H1 (cell line): ENCODE results near the gene OR10A6. TPM values are rescaled to one million over a fixed set of nuclear protein-coding genes. Genes with fewer than 3 reads are reported as not detected.
A peak's percentile ranks its signal among the peaks of the same experiment; 100 is the strongest.

Experiments
- CTCF ChIA-PET: fragments of 300-600 bp; sonication (Branson Sonifier 250); formaldehyde crosslinking; loops from one replicate; lab custom pipeline; 2021; ENCODE audit not compliant: partially characterized antibody; lab: Charles Lee
- POLR2A ChIA-PET: fragments of 300-600 bp; sonication (Branson Sonifier 250); formaldehyde crosslinking; loops from one replicate; lab custom pipeline; 2021; ENCODE audit warnings: inconsistent platforms; ENCODE audit not compliant: partially characterized antibody; lab: Charles Lee
- DNase-seq, 2 experiments: peaks; one replicate each; pipeline versions ENCODE4 v3.0.0 to v3.0.0-alpha.2; 2010 to 2022; ENCODE audit warnings: low spot score in 2 of 2, low read depth in 1 of 2, mixed read lengths in 1 of 2
- FAIRE-seq: peaks from 2 replicates; lab custom pipeline; 2011; peaks lifted over from hg19 to GRCh38; lab: Jason Lieb, UNC
- H2AFZ ChIP-seq: 2 replicates; pipeline ENCODE4 v1.8.1; 2012; ENCODE audit warnings: low read length, inconsistent platforms
- H2AK5ac ChIP-seq: 2 replicates; pipeline ENCODE4 v1.6.1; 2013; ENCODE audit warnings: low read depth, low read length
- H2BK120ac ChIP-seq: replicated peaks from 2 replicates; pipeline ENCODE3; 2013; ENCODE audit warnings: low read depth, low read length, inconsistent platforms
- H2BK12ac ChIP-seq: 2 replicates; pipeline ENCODE4 v1.6.1; 2013; ENCODE audit warnings: low read depth, low read length
- H2BK15ac ChIP-seq: 2 replicates; pipeline ENCODE4 v1.6.1; 2013; ENCODE audit warnings: low read length
- H2BK20ac ChIP-seq: 2 replicates; pipeline ENCODE4 v1.6.1; 2013; ENCODE audit warnings: low read length
- H2BK5ac ChIP-seq: 2 replicates; pipeline ENCODE4 v1.6.1; 2013; ENCODE audit warnings: low read depth, low read length
- H3K14ac ChIP-seq: 2 replicates; pipeline ENCODE4 v1.6.1; 2013; ENCODE audit warnings: inconsistent platforms; ENCODE audit not compliant: insufficient read length
- H3K18ac ChIP-seq: 2 replicates; pipeline ENCODE4 v1.6.1; 2013; ENCODE audit warnings: low read length; ENCODE audit errors: extremely low read depth
- H3K23ac ChIP-seq: 2 replicates; pipeline ENCODE4 v1.6.1; 2013; ENCODE audit warnings: inconsistent platforms; ENCODE audit not compliant: insufficient read length
- H3K23me2 ChIP-seq: 2 replicates; pipeline ENCODE4 v1.6.1; 2013; ENCODE audit warnings: low read depth, low read length
- H3K27ac ChIP-seq: 2 replicates; pipeline ENCODE4 v1.6.1; 2011; ENCODE audit warnings: low read depth, low read length, inconsistent platforms
- H3K27me3 ChIP-seq, 4 experiments: replicated peaks in 1 of 4; 1 replicate in 1 of 4; 2 replicates in 3 of 4; pipeline versions ENCODE4 v1.6.1 to v1.8.1; 2011 to 2013; ENCODE audit warnings: low read length in 3 of 4, mild to moderate bottlenecking in 3 of 4, inconsistent platforms in 2 of 4, mixed read lengths in 2 of 4, moderate library complexity in 1 of 4; ENCODE audit not compliant: control insufficient read depth in 3 of 4, insufficient read depth in 3 of 4; ENCODE audit errors: extremely low read depth in 1 of 4
- H3K36me3 ChIP-seq, 4 experiments: 2 replicates each; pipeline versions ENCODE4 v1.6.1 to v1.8.1; 2011 to 2013; ENCODE audit warnings: mild to moderate bottlenecking in 4 of 4, low read length in 3 of 4, moderate library complexity in 2 of 4, control low read depth in 1 of 4, inconsistent platforms in 1 of 4; ENCODE audit not compliant: insufficient read depth in 4 of 4, control insufficient read depth in 2 of 4
- H3K4ac ChIP-seq: replicated peaks from 2 replicates; pipeline ENCODE3; 2013; ENCODE audit warnings: low read length, low read depth, mixed read lengths, inconsistent platforms; ENCODE audit not compliant: insufficient read length
- H3K4me1 ChIP-seq, 4 experiments: replicated peaks in 1 of 4; 1 replicate in 1 of 4; 2 replicates in 3 of 4; pipeline versions ENCODE4 v1.6.1 to v1.8.1; 2011 to 2013; ENCODE audit warnings: low read length in 3 of 4, inconsistent platforms in 2 of 4, mixed read lengths in 1 of 4; ENCODE audit not compliant: insufficient read depth in 4 of 4, control insufficient read depth in 3 of 4
- H3K4me2 ChIP-seq, 2 experiments: 2 replicates each; pipeline versions ENCODE4 v1.6.1 to v1.8.1; 2011 to 2013; ENCODE audit warnings: low read depth in 2 of 2, low read length in 2 of 2, control low read depth in 1 of 2, inconsistent platforms in 1 of 2, mild to moderate bottlenecking in 1 of 2; ENCODE audit not compliant: insufficient read depth in 1 of 2
- H3K4me3 ChIP-seq, 4 experiments: fragments of 200-600, 300-600 bp in 1 of 4; sonication (generic), shearing (Covaris generic), sonication (Bioruptor Twin) in 1 of 4; 2 replicates each; pipeline versions ENCODE4 v1.5.1 to v1.8.1; 2011 to 2016; ENCODE audit warnings: low read length in 4 of 4, low read depth in 3 of 4, control low read depth in 2 of 4, inconsistent platforms in 2 of 4, mild to moderate bottlenecking in 2 of 4, mixed read lengths in 1 of 4, moderate library complexity in 1 of 4; ENCODE audit not compliant: insufficient read depth in 2 of 4; ENCODE audit errors: extremely low read depth in 1 of 4
- H3K56ac ChIP-seq: replicated peaks from 2 replicates; pipeline ENCODE3; 2013; ENCODE audit warnings: low read depth, mild to moderate bottlenecking, mixed read lengths, low read length, inconsistent platforms; ENCODE audit not compliant: insufficient read length
- H3K79me1 ChIP-seq: 2 replicates; pipeline ENCODE4 v1.6.1; 2013; ENCODE audit warnings: low read depth, low read length, control low read depth
- H3K79me2 ChIP-seq, 2 experiments: 2 replicates each; pipeline versions ENCODE4 v1.6.1 to v1.8.1; 2012 to 2013; ENCODE audit warnings: low read length in 2 of 2, mild to moderate bottlenecking in 2 of 2, inconsistent platforms in 1 of 2; ENCODE audit not compliant: insufficient read depth in 2 of 2, control insufficient read depth in 1 of 2
- H3K9ac ChIP-seq, 4 experiments: replicated peaks in 1 of 4; 1 replicate in 1 of 4; 2 replicates in 3 of 4; pipeline versions ENCODE4 v1.6.1 to v1.8.1; 2011 to 2013; ENCODE audit warnings: low read depth in 3 of 4, low read length in 3 of 4, control low read depth in 2 of 4, mild to moderate bottlenecking in 2 of 4, moderate library complexity in 2 of 4, inconsistent platforms in 1 of 4; ENCODE audit errors: extremely low read depth in 1 of 4
- H3K9me3 ChIP-seq, 2 experiments: 2 replicates each; pipeline versions ENCODE4 v1.6.1 to v1.8.1; 2012 to 2013; ENCODE audit warnings: mild to moderate bottlenecking in 2 of 2, moderate library complexity in 2 of 2, control low read depth in 1 of 2, inconsistent platforms in 1 of 2, low read depth in 1 of 2, low read length in 1 of 2, mixed read lengths in 1 of 2; ENCODE audit not compliant: insufficient read depth in 2 of 2
- H4K20me1 ChIP-seq, 2 experiments: replicated peaks in 1 of 2; 2 replicates each; pipeline versions ENCODE3 to v1.8.1; 2011 to 2013; ENCODE audit warnings: inconsistent platforms in 2 of 2, low read length in 2 of 2, mild to moderate bottlenecking in 1 of 2; ENCODE audit not compliant: insufficient read depth in 2 of 2, control insufficient read depth in 1 of 2
- H4K5ac ChIP-seq: 2 replicates; pipeline ENCODE4 v1.6.1; 2013; ENCODE audit warnings: low read length, low read depth, mixed read lengths, inconsistent platforms; ENCODE audit not compliant: insufficient read length
- H4K8ac ChIP-seq: 2 replicates; pipeline ENCODE4 v1.8.0; 2013; ENCODE audit warnings: mild to moderate bottlenecking, moderate library complexity, low read length, inconsistent platforms; ENCODE audit not compliant: insufficient read depth; ENCODE audit errors: extremely low read depth
- H4K91ac ChIP-seq: replicated peaks from 2 replicates; pipeline ENCODE3; 2013; ENCODE audit warnings: low read length, mixed read lengths, inconsistent platforms; ENCODE audit not compliant: insufficient read length
- KDM4A ChIP-seq: IDR thresholded peaks from one replicate; pipeline ENCODE4 v1.7.1; 2012; ENCODE audit warnings: low read depth, mild to moderate bottlenecking, moderate library complexity, low read length, inconsistent platforms; ENCODE audit not compliant: severe bottlenecking
- POLR2A ChIP-seq, 2 experiments: IDR thresholded peaks; 1 replicate in 1 of 2; 2 replicates in 1 of 2; pipeline ENCODE4 v1.6.1; 2011; ENCODE audit warnings: low read depth in 2 of 2, low read length in 2 of 2, mild to moderate bottlenecking in 2 of 2; ENCODE audit errors: control extremely low read depth in 1 of 2
- WGBS, 2 experiments: shearing (Covaris generic) in 1 of 2; methylation state at CpG; one replicate each; pipeline versions ENCODE4 v1.1.6 to v1.1.7; 2013 to 2015; ENCODE audit warnings: low lambda C conversion rate in 2 of 2, mixed read lengths in 2 of 2, inconsistent platforms in 1 of 2, low coverage in 1 of 2, missing lambda C conversion rate in 1 of 2; ENCODE audit not compliant: insufficient replicate concordance in 2 of 2, insufficient coverage in 1 of 2, insufficient read length in 1 of 2; ENCODE audit errors: extremely low coverage in 1 of 2, missing lambda C conversion rate in 1 of 2; 5-methylcytosine and 5-hydroxymethylcytosine counted together
- polyA plus RNA-seq, 7 experiments: library from polyadenylated mRNA; depleted of rRNA in 3 of 7; stranded (reverse) in 5 of 7; unstranded in 2 of 7; fragments of >200 nt in 5 of 7; fragments of 200-250 nt in 2 of 7; gene quantifications; 1 replicate in 5 of 7; 2 replicates in 1 of 7; 4 replicates in 1 of 7; pipeline versions ENCODE4 v1.2.1 to v1.2.3, GENCODE V29; 2011 to 2013; ENCODE audit warnings: missing spikeins in 2 of 7, mixed read lengths in 2 of 7
- total RNA-seq: library from RNA; stranded (reverse); fragmentation: NEBNext Ultra II Directional; extraction: Animal tissue kit (Norgen Biotek cat#: 25700); gene quantifications from 2 replicates; pipeline ENCODE4 v1.2.1, GENCODE V29; 2021

The OR10A6 gene
- total and polyA plus RNA-seq, 2 of the 8 experiments (the other 6 are each of a cell fraction or from before 2014, with no cell fraction given), result not detected

DNA sequence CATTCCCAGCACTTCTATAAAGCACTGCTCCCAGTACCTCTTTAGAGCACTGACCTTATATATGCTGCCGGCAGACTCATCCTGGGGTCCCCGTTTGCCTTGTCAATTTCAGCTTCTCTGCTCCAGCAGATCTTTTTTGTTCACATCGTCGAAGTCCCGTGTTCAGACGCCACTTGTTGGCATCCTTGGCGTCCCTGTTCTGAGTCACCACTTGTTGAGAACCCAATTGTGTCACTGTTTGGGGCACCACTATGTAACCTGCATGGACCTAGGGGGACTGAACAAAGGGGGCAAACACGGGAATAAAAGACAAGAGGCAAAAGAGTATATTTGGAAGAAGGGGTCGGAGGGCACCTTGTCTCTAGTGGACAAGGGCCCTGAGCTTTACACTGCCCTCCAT is 25.5 kb downstream of the OR10A6 start:
- peak overlapping the region; percentile 47 for H2BK120ac ChIP-seq
- H2BK20ac ChIP-seq, result peak overlapping the region; percentile 29; the same call in 1 of the 2 replicates
- H2BK15ac ChIP-seq, result peak overlapping the region; percentile 85; the same call in 1 of the 2 replicates
- peak overlapping the region; percentile 3 for H3K4ac ChIP-seq
- H3K4me3 ChIP-seq, result peak overlapping the region in 2 of 4 experiments; percentile 25 to 30; a peak in 2 of 8 replicates
- H4K5ac ChIP-seq, result no peak overlapping the region
- H4K91ac ChIP-seq, result peak overlapping the region; percentile 39
- no peaks in the 10 kb centered on the region for H3K23me2 ChIP-seq
- peak overlapping the region in 1 of 4 experiments; percentile 44; a peak in 2 of 7 replicates for H3K9ac ChIP-seq
- no peaks in the 10 kb centered on the region for H3K79me1 ChIP-seq
- no peaks in the 10 kb centered on the region for H3K27me3 ChIP-seq
- ChIA-PET POLR2A (interaction anchor here (0.7 to 5.5 kb wide), 16 partner anchors 10 to 564 kb away, joined by 3 to 58 read pairs (median 5); partner anchors contain the start of gene EIF3F), CTCF (interaction anchor here (0.6 to 7.3 kb wide), 27 partner anchors 13 to 881 kb away, joined by 3 to 127 read pairs (median 4); partner anchors contain the start of gene EIF3F)
- H2AFZ ChIP-seq, result peak overlapping the region; percentile 75; the same call in 1 of the 2 replicates
- no peak overlapping the region for H3K23ac ChIP-seq
- no peaks in the 10 kb centered on the region for H4K20me1 ChIP-seq
- peak overlapping the region; percentile 32; the same call in 1 of the 2 replicates for H2AK5ac ChIP-seq
- peak overlapping the region; percentile 38 to 84; a peak in 2 of 4 replicates for H3K4me2 ChIP-seq
- DNase-seq (no peak), FAIRE-seq (no peak)
- H3K9me3 ChIP-seq, result no peaks in the 10 kb centered on the region
- peak overlapping the region; percentile 94 for H2BK5ac ChIP-seq
- TF ChIP-seq KDM4A (no peak), POLR2A (IDR thresholded peaks at IDR 0.05; ENCODE audit: control extremely low read depth in 1 of 2, low read depth in 2 of 2, low read length in 2 of 2) (0 out of 3 replicates have a peak, but pooled peaks of 1 of the 2 experiments have one; percentile 7)
- 73% methylated on average over 9 of the region's 9 CpGs; no CpG with 5 or more reads in 1 of the 2 experiments for WGBS, 2 experiments
- no peaks in the 10 kb centered on the region for H3K79me2 ChIP-seq
- no peak overlapping the region for H3K14ac ChIP-seq
- peaks cover 6 to 21% (median 16%) of the 10 kb centered on the region in 4 experiments for H3K4me1 ChIP-seq
- peaks cover 0 to 6% (median 2%) of the 10 kb centered on the region in 4 experiments; a peak in 2 of 8 replicates for H3K36me3 ChIP-seq
- H3K56ac ChIP-seq, result no peak overlapping the region
- peak overlapping the region; percentile 47; the same call in 1 of the 2 replicates for H4K8ac ChIP-seq
- peak overlapping the region; percentile 94 for H2BK12ac ChIP-seq
- H3K18ac ChIP-seq, result no peak overlapping the region
- peak overlapping the region; percentile 62; the same call in 1 of the 2 replicates for H3K27ac ChIP-seq
